B cell (primary cell): ENCODE results near the gene CYP2R1.

Experiments used
- EZH2 ChIP-seq: IDR thresholded peaks from 2 replicates; pipeline ENCODE4 v1.6.1; 2012; ENCODE audit warnings: borderline replicate concordance, low read depth, mild to moderate bottlenecking, moderate library complexity, low read length; ENCODE audit not compliant: insufficient read depth, poor library complexity, severe bottlenecking
- TF ChIP-seq, protein P1 (sequence below): fragments of 200-600 bp; IDR thresholded peaks from one replicate; pipeline ENCODE4 v1.8.0; 2022; ENCODE audit warnings: antibody characterized with exemption, mild to moderate bottlenecking

DNA sequence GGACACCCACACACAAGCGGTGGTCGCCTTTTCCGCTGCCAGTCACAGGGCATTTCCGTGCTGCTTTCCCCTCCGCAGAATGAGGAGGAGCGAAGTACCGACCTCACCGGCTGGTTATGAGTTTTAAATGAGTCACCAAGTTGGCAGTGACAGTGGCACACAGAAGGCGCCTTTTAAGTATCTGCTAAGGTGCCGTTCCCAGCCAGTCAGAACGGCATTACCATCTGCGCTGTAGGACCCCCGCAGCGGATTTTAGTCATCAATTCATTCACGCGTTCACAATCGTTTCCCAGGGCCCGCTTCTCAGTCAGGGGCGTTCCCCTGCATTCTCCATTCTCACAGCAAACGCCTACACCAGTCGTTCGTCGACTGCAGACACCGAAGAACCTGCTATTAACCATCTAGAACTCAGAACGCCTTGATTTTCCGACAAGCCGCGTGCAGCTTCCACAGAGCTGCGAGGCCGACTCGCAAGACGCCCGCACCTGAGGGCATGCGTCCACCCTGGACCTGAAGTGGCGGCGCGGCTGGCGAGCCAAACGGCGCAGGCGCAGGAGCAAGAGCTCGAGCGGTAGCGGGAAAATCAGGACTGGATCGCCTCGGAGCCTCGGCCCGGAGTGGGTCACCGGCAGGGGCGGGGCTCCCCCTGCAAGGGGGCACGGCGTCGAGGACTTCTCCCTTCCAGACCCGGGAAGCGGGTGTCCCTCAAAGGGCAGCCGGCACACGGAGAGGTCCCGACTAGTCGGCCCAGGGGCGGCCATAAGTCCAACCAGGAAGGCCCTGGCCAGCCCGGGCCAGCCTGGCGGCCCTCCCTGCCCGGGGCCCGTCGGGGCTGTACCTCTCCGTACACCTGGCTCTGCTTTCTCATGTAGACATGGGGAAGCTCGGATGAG is 642 bp downstream of the CYP2R1 start:
- TF ChIP-seq, protein P1, sequence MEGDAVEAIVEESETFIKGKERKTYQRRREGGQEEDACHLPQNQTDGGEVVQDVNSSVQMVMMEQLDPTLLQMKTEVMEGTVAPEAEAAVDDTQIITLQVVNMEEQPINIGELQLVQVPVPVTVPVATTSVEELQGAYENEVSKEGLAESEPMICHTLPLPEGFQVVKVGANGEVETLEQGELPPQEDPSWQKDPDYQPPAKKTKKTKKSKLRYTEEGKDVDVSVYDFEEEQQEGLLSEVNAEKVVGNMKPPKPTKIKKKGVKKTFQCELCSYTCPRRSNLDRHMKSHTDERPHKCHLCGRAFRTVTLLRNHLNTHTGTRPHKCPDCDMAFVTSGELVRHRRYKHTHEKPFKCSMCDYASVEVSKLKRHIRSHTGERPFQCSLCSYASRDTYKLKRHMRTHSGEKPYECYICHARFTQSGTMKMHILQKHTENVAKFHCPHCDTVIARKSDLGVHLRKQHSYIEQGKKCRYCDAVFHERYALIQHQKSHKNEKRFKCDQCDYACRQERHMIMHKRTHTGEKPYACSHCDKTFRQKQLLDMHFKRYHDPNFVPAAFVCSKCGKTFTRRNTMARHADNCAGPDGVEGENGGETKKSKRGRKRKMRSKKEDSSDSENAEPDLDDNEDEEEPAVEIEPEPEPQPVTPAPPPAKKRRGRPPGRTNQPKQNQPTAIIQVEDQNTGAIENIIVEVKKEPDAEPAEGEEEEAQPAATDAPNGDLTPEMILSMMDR, result no peak
- no peak for TF ChIP-seq EZH2
